HepG2 (cell line): Measurements from ENCODE around the gene ACTN3. TPM values are rescaled to one million over a fixed set of nuclear protein-coding genes. Genes with fewer than 3 reads are reported as not detected.

Experiments used
- ATAC-seq: fragments of 200-7000 bp; cut with Tn5 transposase; 3 replicates; pipeline ENCODE4 v1.9.1; 2020; ENCODE audit warnings: mild to moderate bottlenecking, moderate library complexity
- BruUV-seq: library from RNA; stranded (reverse); fragments of 400-500 nt; replicated peaks from 2 replicates; lab custom pipeline; 2021; lab: Mats Ljungman, UMichigan
- CTCF ChIA-PET: fragments of 300-600 bp; formaldehyde crosslinking; extraction: SDS; loops from one replicate; lab custom pipeline; 2021; ENCODE audit warnings: low total read pairs, inconsistent platforms, low intra/inter-chr PET ratio; lab: Yijun Ruan, JAX
- POLR2A ChIA-PET: fragments of 350-600 bp; sonication (Branson Sonifier 250); formaldehyde crosslinking; loops from one replicate; lab custom pipeline; 2020; ENCODE audit warnings: antibody characterized with exemption, inconsistent platforms; lab: Yijun Ruan, JAX
- DNase-seq: peaks from one replicate; pipeline ENCODE4 v3.0.0-alpha.2; 2015; ENCODE audit warnings: low spot score
- FAIRE-seq: peaks from 3 replicates; lab custom pipeline; 2011; peaks lifted over from hg19 to GRCh38; lab: Jason Lieb, UNC
- H2AFZ ChIP-seq: one replicate; pipeline ENCODE4 v1.6.1; 2011; ENCODE audit warnings: low read length, inconsistent platforms
- H3K27ac ChIP-seq: fragments of 300-600 bp; 3 replicates; pipeline ENCODE4 v1.8.0; 2011; ENCODE audit warnings: mixed run types, mild to moderate bottlenecking, mixed read lengths, low read length, inconsistent platforms; ENCODE audit not compliant: insufficient read depth; ENCODE audit errors: extremely low read length
- H3K27me3 ChIP-seq, 2 experiments: fragments of 200-600 bp in 1 of 2; 2 replicates in 1 of 2; 3 replicates in 1 of 2; pipeline versions ENCODE4 v1.6.0 to v1.8.0; 2011; ENCODE audit warnings: low read length in 2 of 2, mild to moderate bottlenecking in 2 of 2, moderate library complexity in 2 of 2, inconsistent platforms in 1 of 2; ENCODE audit not compliant: insufficient read depth in 2 of 2, control insufficient read depth in 1 of 2
- H3K36me3 ChIP-seq, 2 experiments: fragments of 200-600 bp in 1 of 2; replicated peaks in 1 of 2; 2 replicates in 1 of 2; 3 replicates in 1 of 2; pipeline versions ENCODE4 v1.5.1 to v1.8.0; 2011; ENCODE audit warnings: low read length in 2 of 2, inconsistent platforms in 1 of 2; ENCODE audit not compliant: insufficient read depth in 2 of 2, control insufficient read depth in 1 of 2
- H3K4me1 ChIP-seq: 2 replicates; pipeline ENCODE4 v1.5.1; 2012; ENCODE audit warnings: low read length, inconsistent platforms; ENCODE audit not compliant: insufficient read depth
- H3K4me2 ChIP-seq: 2 replicates; pipeline ENCODE4 v1.6.0; 2011; ENCODE audit warnings: low read depth, low read length, inconsistent platforms
- H3K4me3 ChIP-seq, 3 experiments: fragments of 200-600 bp in 1 of 3; sonication (generic), shearing (Covaris generic) in 1 of 3; replicated peaks in 1 of 3; 2 replicates each; pipeline ENCODE4 v1.5.1; 2011 to 2016; ENCODE audit warnings: low read length in 3 of 3, inconsistent platforms in 2 of 3, low read depth in 2 of 3, mild to moderate bottlenecking in 2 of 3, control low read depth in 1 of 3, mixed read lengths in 1 of 3; ENCODE audit not compliant: insufficient read depth in 1 of 3
- H3K79me2 ChIP-seq: one replicate; pipeline ENCODE4 v1.6.1; 2011; ENCODE audit warnings: low read length, inconsistent platforms; ENCODE audit not compliant: insufficient read depth
- H3K9ac ChIP-seq: 2 replicates; pipeline ENCODE4 v1.6.0; 2011; ENCODE audit warnings: mild to moderate bottlenecking, low read depth, low read length, inconsistent platforms; ENCODE audit not compliant: insufficient read depth
- H3K9me3 ChIP-seq: 2 replicates; pipeline ENCODE4 v1.5.1; 2012; ENCODE audit warnings: mild to moderate bottlenecking, low read length
- H4K20me1 ChIP-seq: 2 replicates; pipeline ENCODE4 v1.6.0; 2011; ENCODE audit warnings: inconsistent platforms, mild to moderate bottlenecking, low read length, moderate library complexity; ENCODE audit not compliant: insufficient read depth
- AHR ChIP-seq: IDR thresholded peaks from 2 replicates; pipeline ENCODE4 v1.6.1; 2018; ENCODE audit warnings: missing genetic modification reagents, missing compliant biosample characterization
- FOXO1 ChIP-seq: sonication (generic); formaldehyde crosslinking; IDR thresholded peaks from 2 replicates; pipeline ENCODE4 v1.4.0; 2020; ENCODE audit warnings: missing genetic modification reagents
- GPN1 ChIP-seq: sonication (generic); formaldehyde crosslinking; IDR thresholded peaks from 2 replicates; pipeline ENCODE4 v1.5.1; 2020; ENCODE audit warnings: missing genetic modification reagents, borderline replicate concordance
- NCOA1 ChIP-seq: sonication (generic); formaldehyde crosslinking; IDR thresholded peaks from 2 replicates; pipeline ENCODE4 v1.9.0; 2021; ENCODE audit warnings: missing genetic modification reagents
- NFATC3 ChIP-seq: sonication (generic); formaldehyde crosslinking; IDR thresholded peaks from 2 replicates; pipeline ENCODE4 v1.5.1; 2020; ENCODE audit warnings: mild to moderate bottlenecking, missing genetic modification reagents
- NR2F1 ChIP-seq, 2 experiments: fragments of 450-650 bp in 1 of 2; formaldehyde crosslinking in 1 of 2; IDR thresholded peaks; 2 replicates each; pipeline versions ENCODE4 v1.5.0 to v1.6.1; 2016 to 2020; ENCODE audit warnings: mild to moderate bottlenecking in 1 of 2, missing compliant biosample characterization in 1 of 2, missing genetic modification reagents in 1 of 2, moderate library complexity in 1 of 2
- PAX8 ChIP-seq: sonication (generic); formaldehyde crosslinking; IDR thresholded peaks from 2 replicates; pipeline ENCODE4 v1.8.0; 2022; ENCODE audit warnings: mild to moderate bottlenecking, missing genetic modification reagents, borderline replicate concordance
- RARA ChIP-seq: IDR thresholded peaks from 2 replicates; pipeline ENCODE4 v1.6.1; 2016; ENCODE audit warnings: missing genetic modification reagents, missing compliant biosample characterization
- ZBTB39 ChIP-seq: sonication (generic); formaldehyde crosslinking; IDR thresholded peaks from 2 replicates; pipeline ENCODE4 v1.5.0; 2020; ENCODE audit warnings: missing genetic modification reagents
- ZNF512B ChIP-seq: sonication (generic); formaldehyde crosslinking; IDR thresholded peaks from 2 replicates; pipeline ENCODE4 v1.5.1; 2020; ENCODE audit warnings: missing genetic modification reagents, mild to moderate bottlenecking, borderline replicate concordance
- ZNF550 ChIP-seq: sonication (generic); formaldehyde crosslinking; IDR thresholded peaks from 2 replicates; pipeline ENCODE4 v1.4.0; 2020; ENCODE audit warnings: mild to moderate bottlenecking, missing genetic modification reagents, borderline replicate concordance
- ZNF574 ChIP-seq: sonication (generic); formaldehyde crosslinking; IDR thresholded peaks from 2 replicates; pipeline ENCODE4 v1.4.0; 2020; ENCODE audit warnings: missing genetic modification reagents
- ZNF720 ChIP-seq: sonication (generic); formaldehyde crosslinking; IDR thresholded peaks from 2 replicates; pipeline ENCODE4 v1.4.0; 2020; ENCODE audit warnings: missing genetic modification reagents
- ZNF800 ChIP-seq: sonication (generic); formaldehyde crosslinking; IDR thresholded peaks from 2 replicates; pipeline ENCODE4 v1.4.0; 2020; ENCODE audit warnings: missing genetic modification reagents
- WGBS: methylation state at CpG from one replicate; pipeline ENCODE4 v1.1.6; 2017; ENCODE audit warnings: low lambda C conversion rate; 5-methylcytosine and 5-hydroxymethylcytosine counted together
- in situ Hi-C: cut with HindIII; loops from 2 replicates; pipeline ENCODE4 v1.10.0; 2017; ENCODE audit warnings: low pct_unique_long_range_greater_than_20kb; ENCODE audit not compliant: extremely low pct_ligation_motif_present
- intact Hi-C: fragments of 100-400 bp; cut with micrococcal nuclease; formaldehyde crosslinking; loops from one replicate; pipeline ENCODE4 v1.10.0; 2022; ENCODE audit not compliant: unreplicated experiment
- polyA plus RNA-seq, 8 experiments: library from polyadenylated mRNA; depleted of rRNA in 3 of 8; stranded (reverse) in 7 of 8; unstranded in 1 of 8; fragments of >200 nt; fragmentation: Illumina TruSeq in 4 of 8; extraction: Trizol in 4 of 8; gene quantifications; 2 replicates each; pipeline versions ENCODE4 v1.2.1 to v1.2.3, GENCODE V29; 2011 to 2016; ENCODE audit warnings: low read depth in 4 of 8, missing spikeins in 1 of 8, mixed read lengths in 1 of 8; ENCODE audit not compliant: insufficient read depth in 1 of 8
- total RNA-seq, 5 experiments: library from RNA; depleted of rRNA; stranded (reverse); fragments of >200 nt; fragmentation: Illumina TruSeq; extraction: Trizol; gene quantifications; 2 replicates each; pipeline ENCODE4 v1.2.3, GENCODE V29; 2016; ENCODE audit warnings: low read depth in 1 of 5

The ACTN3 gene
- total and polyA plus RNA-seq, 2 of the 13 experiments (the other 11 are each of a cell fraction or from before 2014, with no cell fraction given) = 0.04 to 0.09 TPM

GRCh38 chr11:66562907-66563583 lies 16.3 kb downstream of the ACTN3 start:
- intact Hi-C loops = no loop called here
- Histone ChIP-seq H3K36me3 (no peaks in the 10 kb centered on the region), H3K79me2 (no peaks in the 10 kb centered on the region), H3K9ac (no peak overlapping the region), H2AFZ (no peak overlapping the region), H3K4me2 (no peak overlapping the region), H4K20me1 (no peaks in the 10 kb centered on the region), H3K4me3 (no peak overlapping the region), H3K9me3 (no peaks in the 10 kb centered on the region), H3K27ac (no peak overlapping the region), H3K4me1 (no peaks in the 10 kb centered on the region), H3K27me3 (peaks cover 1 to 63% of the 10 kb centered on the region in 2 experiments; a peak in 4 of 5 replicates)
- CTCF ChIA-PET = no interaction called here
- FAIRE-seq (no peak), ATAC-seq (no peak), DNase-seq (no peak)
- 4% methylated on average over 3 of the region's 20 CpGs for WGBS
- POLR2A ChIA-PET = interaction anchor here (1.5 kb wide), 1 partner anchor 75 kb away, joined by 4 read pairs; the partner anchor contains the start of gene RBM4
- TF ChIP-seq NCOA1 (CRISPR knock-in tag) = no peak
- no peak for TF ChIP-seq ZBTB39
- no peak for TF ChIP-seq ZNF512B (CRISPR knock-in tag)
- TF ChIP-seq PAX8 = no peak
- TF ChIP-seq ZNF720 (CRISPR knock-in tag) = no peak
- TF ChIP-seq RARA (CRISPR knock-in tag) = no peak
- TF ChIP-seq GPN1 (CRISPR knock-in tag) = no peak
- TF ChIP-seq NFATC3 = no peak
- no peak for TF ChIP-seq AHR (CRISPR knock-in tag)
- TF ChIP-seq FOXO1 (CRISPR knock-in tag) = no peak
- no peak for TF ChIP-seq ZNF550 (CRISPR knock-in tag)
- TF ChIP-seq NR2F1 (CRISPR knock-in tag; IDR thresholded peaks at IDR 0.05) = no peak
- no peak for TF ChIP-seq ZNF574 (CRISPR knock-in tag)
- no peak for TF ChIP-seq ZNF800 (CRISPR knock-in tag)
- BruUV-seq = no TSS peak
- in situ Hi-C loops = loop anchor here (25.0 kb wide), 1 partner anchor 274 kb away; the partner anchor contains the start of gene RCE1
